ENCODE measurements around the gene GNAI3.

GNAI3 gene

DNA sequence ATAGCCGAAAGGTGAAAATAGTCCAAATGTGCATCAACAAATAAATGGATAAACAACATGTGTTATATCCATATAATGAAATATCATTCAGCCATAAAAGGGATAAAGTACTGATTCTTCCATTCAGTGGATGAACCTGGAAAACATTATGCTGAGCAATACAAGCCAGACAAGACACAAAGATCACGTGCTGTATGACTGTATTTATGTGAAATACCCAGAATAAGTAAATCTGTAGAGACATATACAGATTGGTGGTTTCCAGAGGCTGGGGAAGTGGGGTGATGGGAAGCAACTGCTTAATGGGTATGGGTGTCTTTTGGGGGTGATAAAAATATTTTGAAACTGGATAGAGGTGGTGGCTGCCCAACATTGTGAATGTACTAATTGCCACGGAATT is 94.2 kb downstream of the GNAI3 start:
- Mint-ChIP-seq H3K9me3 (no peaks in the 10 kb centered on the region), H3K36me3 (ENCODE audit: low read depth) (no peaks in the 10 kb centered on the region), H3K27ac (no peak overlapping the region), H3K4me1 (ENCODE audit: low read depth) (peaks cover 13% of the 10 kb centered on the region), H3K4me3 (no peak overlapping the region), H3K27me3 (ENCODE audit: low read depth) (peaks cover 4% of the 10 kb centered on the region)
- no peak for DNase-seq (ENCODE audit: low spot score)

- H3K27me3 Mint-ChIP-seq (ENCODE audit: low read depth) = peaks cover 4% of the 10 kb centered on the region
- H3K4me3 Mint-ChIP-seq = no peak overlapping the region
- peak overlapping the region; percentile 36 for H3K27ac Mint-ChIP-seq
- DNase-seq (ENCODE audit: low spot score) = peak; percentile 85
- H3K36me3 Mint-ChIP-seq (ENCODE audit: low read depth) = no peaks in the 10 kb centered on the region
- H3K9me3 Mint-ChIP-seq = no peaks in the 10 kb centered on the region
- peaks cover 13% of the 10 kb centered on the region for H3K4me1 Mint-ChIP-seq (ENCODE audit: low read depth)
Measured at GRCh38 chr1:109643385-109644230, 95.2 kb downstream of the GNAI3 start.

DNA sequence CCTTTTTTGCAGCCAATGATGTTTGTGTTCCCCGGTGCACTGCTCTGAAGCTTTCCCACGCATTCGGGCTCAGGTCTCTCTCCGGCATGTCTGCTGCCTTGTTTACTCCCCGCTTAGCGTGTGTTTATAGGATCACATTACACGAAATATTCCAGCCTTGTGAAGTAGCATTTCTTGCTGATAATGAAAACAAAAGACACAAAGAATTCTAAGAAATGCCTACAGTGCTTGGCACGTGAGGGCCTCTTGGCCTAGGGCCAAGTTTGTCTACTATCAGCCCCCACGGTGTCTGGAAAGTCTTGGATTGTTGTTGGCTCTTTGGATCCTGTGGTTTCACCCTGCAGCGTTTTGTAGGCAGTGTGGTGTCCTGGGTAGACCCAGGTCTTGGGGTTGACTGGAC is 96.3 kb downstream of the GNAI3 start:
- Mint-ChIP-seq H3K4me3 (no peak overlapping the region), H3K27me3 (ENCODE audit: low read depth) (peaks cover 4% of the 10 kb centered on the region), H3K9me3 (no peaks in the 10 kb centered on the region), H3K36me3 (ENCODE audit: low read depth) (no peaks in the 10 kb centered on the region), H3K27ac (no peak overlapping the region), H3K4me1 (ENCODE audit: low read depth) (peaks cover 15% of the 10 kb centered on the region)
- DNase-seq (ENCODE audit: low spot score) = no peak

DNA sequence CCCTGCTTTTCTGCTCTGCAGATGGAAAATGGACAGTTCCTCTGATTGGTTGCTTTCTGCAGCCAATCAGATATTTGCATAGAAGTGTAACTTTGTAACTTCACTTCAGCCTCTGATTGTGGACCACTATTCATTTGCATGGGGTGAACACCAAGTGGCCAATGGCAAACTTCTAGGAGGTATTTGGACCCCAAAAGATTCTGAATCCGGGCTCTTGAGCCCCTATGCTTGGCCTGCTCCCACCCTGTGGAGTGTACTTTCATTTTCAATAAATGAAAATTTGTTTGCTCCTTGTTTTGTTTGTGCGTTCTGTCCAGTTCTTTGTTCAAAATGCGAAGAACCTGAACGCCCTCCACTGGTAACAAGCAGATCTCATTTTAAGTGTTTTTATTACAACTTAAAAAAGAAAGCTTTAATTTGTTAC is 101.1 kb downstream of the GNAI3 start:
- H3K4me3 Mint-ChIP-seq = no peak overlapping the region
- H3K27me3 Mint-ChIP-seq (ENCODE audit: low read depth) = peaks cover 38% of the 10 kb centered on the region
- no peak for DNase-seq (ENCODE audit: low spot score)
- peaks cover 2% of the 10 kb centered on the region for H3K4me1 Mint-ChIP-seq (ENCODE audit: low read depth)
- H3K36me3 Mint-ChIP-seq (ENCODE audit: low read depth) = no peaks in the 10 kb centered on the region
- H3K9me3 Mint-ChIP-seq = no peaks in the 10 kb centered on the region
- H3K27ac Mint-ChIP-seq = no peak overlapping the region

- Mint-ChIP-seq H3K36me3 (ENCODE audit: low read depth) (no peaks in the 10 kb centered on the region), H3K4me3 (no peak overlapping the region), H3K4me1 (ENCODE audit: low read depth) (peaks cover 12% of the 10 kb centered on the region), H3K9me3 (no peaks in the 10 kb centered on the region), H3K27me3 (ENCODE audit: low read depth) (peaks cover 43% of the 10 kb centered on the region), H3K27ac (no peak overlapping the region)
- no peak for DNase-seq (ENCODE audit: low spot score)
Measured at GRCh38 chr1:109650609-109651008, 102.2 kb downstream of the GNAI3 start.

DNA sequence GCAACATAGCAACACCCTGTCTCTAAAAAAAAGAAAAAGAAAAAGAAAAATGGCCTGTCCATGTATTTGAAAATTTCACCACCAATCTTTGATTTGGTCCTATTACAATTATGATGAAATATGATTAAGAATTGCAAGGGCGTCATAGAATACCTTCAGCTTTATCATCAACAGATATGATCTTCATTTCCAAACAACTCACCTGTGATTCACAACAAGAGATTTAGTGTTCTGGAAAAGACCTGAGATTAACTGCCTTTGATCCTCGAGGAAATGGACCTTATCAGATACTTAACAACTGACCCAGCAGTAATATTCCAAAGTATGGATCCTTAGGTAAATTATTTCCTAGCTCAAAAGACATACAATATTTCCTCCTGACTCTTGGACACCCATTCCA is 104.0 kb downstream of the GNAI3 start:
- no peaks in the 10 kb centered on the region for H3K36me3 Mint-ChIP-seq (ENCODE audit: low read depth)
- H3K4me3 Mint-ChIP-seq = no peak overlapping the region
- no peaks in the 10 kb centered on the region for H3K9me3 Mint-ChIP-seq
- no peak overlapping the region for H3K27ac Mint-ChIP-seq
- peaks cover 20% of the 10 kb centered on the region for H3K4me1 Mint-ChIP-seq (ENCODE audit: low read depth)
- H3K27me3 Mint-ChIP-seq (ENCODE audit: low read depth) = peaks cover 39% of the 10 kb centered on the region
- DNase-seq (ENCODE audit: low spot score) = no peak

GRCh38 chr1:109653306-109653705 is 104.9 kb downstream of the GNAI3 start:
- Mint-ChIP-seq H3K27ac (no peak overlapping the region), H3K9me3 (no peaks in the 10 kb centered on the region), H3K27me3 (ENCODE audit: low read depth) (peaks cover 39% of the 10 kb centered on the region), H3K36me3 (ENCODE audit: low read depth) (no peaks in the 10 kb centered on the region), H3K4me1 (ENCODE audit: low read depth) (peaks cover 20% of the 10 kb centered on the region), H3K4me3 (no peak overlapping the region)
- no peak for DNase-seq (ENCODE audit: low spot score)

GRCh38 chr1:109654519-109654918 is 106.1 kb downstream of the GNAI3 start:
- DNase-seq (ENCODE audit: low spot score) = no peak
- peaks cover 39% of the 10 kb centered on the region for H3K27me3 Mint-ChIP-seq (ENCODE audit: low read depth)
- H3K4me1 Mint-ChIP-seq (ENCODE audit: low read depth) = peaks cover 20% of the 10 kb centered on the region
- peak overlapping the region; percentile 40 for H3K4me3 Mint-ChIP-seq
- H3K9me3 Mint-ChIP-seq = no peaks in the 10 kb centered on the region
- no peak overlapping the region for H3K27ac Mint-ChIP-seq
- H3K36me3 Mint-ChIP-seq (ENCODE audit: low read depth) = no peaks in the 10 kb centered on the region

DNA sequence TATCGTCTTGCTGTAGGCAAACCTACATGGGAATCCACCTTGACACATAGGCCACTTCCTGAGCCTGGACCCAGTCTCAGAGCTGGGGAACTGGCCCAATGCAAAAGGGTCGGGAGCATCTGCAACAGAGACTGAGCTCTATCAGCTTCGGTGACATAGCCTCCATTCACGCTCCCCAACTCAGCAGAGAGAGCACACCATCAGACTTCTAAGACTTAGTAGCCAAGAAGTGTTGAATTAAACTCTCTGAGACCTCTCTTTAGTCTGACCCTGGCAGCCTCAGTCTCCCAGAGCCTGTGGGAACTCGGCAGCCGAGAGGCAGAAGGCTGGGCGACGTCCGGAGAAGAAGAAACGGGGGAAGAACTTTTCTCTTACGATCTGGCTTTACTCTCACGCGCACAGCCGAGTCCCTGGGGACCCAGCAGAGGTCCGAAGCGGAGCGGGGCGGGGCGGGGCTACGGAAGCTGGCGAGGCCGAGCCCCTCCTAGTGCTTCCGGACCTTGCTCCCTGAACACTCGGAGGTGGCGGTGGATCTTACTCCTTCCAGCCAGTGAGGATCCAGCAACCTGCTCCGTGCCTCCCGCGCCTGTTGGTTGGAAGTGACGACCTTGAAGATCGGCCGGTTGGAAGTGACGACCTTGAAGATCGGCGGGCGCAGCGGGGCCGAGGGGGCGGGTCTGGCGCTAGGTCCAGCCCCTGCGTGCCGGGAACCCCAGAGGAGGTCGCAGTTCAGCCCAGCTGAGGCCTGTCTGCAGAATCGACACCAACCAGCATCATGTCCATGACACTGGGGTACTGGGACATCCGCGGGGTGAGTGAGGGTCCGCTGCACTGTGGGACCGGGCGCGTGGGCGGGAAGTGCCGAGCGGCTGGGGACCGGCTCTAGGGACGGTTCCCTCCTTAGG is 107.5 kb downstream of the GNAI3 start, which contains the start of gene GSTM4:
Gene GSTM4, plus strand, starts transcription at position 485 of the 905 bp plus-strand sequence. Its CDS starts 291 bp downstream, at position 776.
- Mint-ChIP-seq H3K9me3 (no peaks in the 10 kb centered on the region), H3K36me3 (ENCODE audit: low read depth) (peaks cover 1% of the 10 kb centered on the region), H3K27me3 (ENCODE audit: low read depth) (peaks cover 31% of the 10 kb centered on the region), H3K4me3 (peak within 1 kb of the TSS; percentile 92), H3K4me1 (ENCODE audit: low read depth) (peaks cover 19% of the 10 kb centered on the region), H3K27ac (peak within 1 kb of the TSS; percentile 92)
- peak; percentile 64 for DNase-seq (ENCODE audit: low spot score)

- H3K27me3 Mint-ChIP-seq (ENCODE audit: low read depth) = peaks cover 19% of the 10 kb centered on the region
- peak overlapping the region; percentile 31 for H3K4me3 Mint-ChIP-seq
- H3K9me3 Mint-ChIP-seq = no peaks in the 10 kb centered on the region
- H3K27ac Mint-ChIP-seq = peak overlapping the region; percentile 37
- DNase-seq (ENCODE audit: low spot score) = no peak
- peaks cover 19% of the 10 kb centered on the region for H3K4me1 Mint-ChIP-seq (ENCODE audit: low read depth)
- peaks cover 1% of the 10 kb centered on the region for H3K36me3 Mint-ChIP-seq (ENCODE audit: low read depth)
Measured at GRCh38 chr1:109657395-109657794, 109.0 kb downstream of the GNAI3 start.

DNA sequence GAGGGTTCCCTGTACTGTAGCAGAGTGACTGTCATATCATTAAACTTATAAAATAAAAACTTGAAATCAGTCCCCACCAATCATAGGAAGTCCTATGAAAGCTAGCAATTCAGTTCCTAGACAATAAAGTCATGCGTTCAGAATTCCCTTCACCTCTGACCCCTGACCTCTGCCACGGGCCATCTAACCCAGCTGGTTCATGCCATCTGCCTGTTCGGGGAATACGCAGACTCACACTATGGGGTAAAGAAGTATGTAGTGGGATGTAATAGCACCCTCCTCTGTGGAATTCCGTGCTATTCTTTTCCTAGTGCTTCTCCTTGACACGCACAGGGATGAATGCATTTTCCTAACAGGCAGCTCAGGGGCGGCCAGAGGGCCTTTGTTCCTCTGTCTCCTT is 109.6 kb downstream of the GNAI3 start:
- H3K36me3 Mint-ChIP-seq (ENCODE audit: low read depth) = peaks cover 1% of the 10 kb centered on the region
- no peak overlapping the region for H3K4me3 Mint-ChIP-seq

DNA sequence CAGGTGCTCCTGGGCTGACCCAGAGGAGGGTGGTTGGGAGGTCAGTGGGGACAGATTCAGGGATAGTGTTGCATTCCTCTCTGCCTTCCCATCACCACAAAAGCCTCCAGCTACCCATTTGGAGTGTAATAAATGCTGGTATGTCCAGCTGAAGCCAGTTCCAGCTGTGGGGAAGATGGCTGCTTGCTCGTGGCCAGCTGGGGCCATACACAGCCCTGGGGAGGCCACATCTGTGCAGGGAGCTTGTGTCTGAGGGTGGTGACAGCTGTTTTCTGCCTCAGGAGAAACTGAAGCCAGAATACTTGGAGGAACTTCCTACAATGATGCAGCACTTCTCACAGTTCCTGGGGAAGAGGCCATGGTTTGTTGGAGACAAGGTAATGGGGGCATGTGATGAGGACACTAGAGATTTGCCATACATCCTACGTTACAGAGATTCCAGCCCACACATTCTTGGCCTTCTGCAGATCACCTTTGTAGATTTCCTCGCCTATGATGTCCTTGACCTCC is 110.2 kb downstream of the GNAI3 start:
- Mint-ChIP-seq H3K27ac (no peak overlapping the region), H3K4me3 (no peak overlapping the region), H3K36me3 (ENCODE audit: low read depth) (peaks cover 1% of the 10 kb centered on the region), H3K9me3 (no peaks in the 10 kb centered on the region), H3K4me1 (ENCODE audit: low read depth) (peaks cover 19% of the 10 kb centered on the region), H3K27me3 (ENCODE audit: low read depth) (peaks cover 9% of the 10 kb centered on the region)
- DNase-seq (ENCODE audit: low spot score) = no peak

More for the DNA sequence above, 109.6 kb downstream of the GNAI3 start:
- Mint-ChIP-seq H3K9me3 (no peaks in the 10 kb centered on the region), H3K4me1 (ENCODE audit: low read depth) (peaks cover 19% of the 10 kb centered on the region), H3K27ac (no peak overlapping the region), H3K27me3 (ENCODE audit: low read depth) (peaks cover 15% of the 10 kb centered on the region)
- no peak for DNase-seq (ENCODE audit: low spot score)

GRCh38 chr1:109659145-109659544 is 110.7 kb downstream of the GNAI3 start:
- H3K9me3 Mint-ChIP-seq = no peaks in the 10 kb centered on the region
- peaks cover 6% of the 10 kb centered on the region for H3K27me3 Mint-ChIP-seq (ENCODE audit: low read depth)
- no peak overlapping the region for H3K27ac Mint-ChIP-seq
- H3K36me3 Mint-ChIP-seq (ENCODE audit: low read depth) = peaks cover 1% of the 10 kb centered on the region
- peaks cover 19% of the 10 kb centered on the region for H3K4me1 Mint-ChIP-seq (ENCODE audit: low read depth)
- H3K4me3 Mint-ChIP-seq = no peak overlapping the region
- DNase-seq (ENCODE audit: low spot score) = no peak
